ENCODE measurements around the gene SLC9A4. TPM values are rescaled to one million over a fixed set of nuclear protein-coding genes. Genes with fewer than 3 reads are reported as not detected.

The SLC9A4 gene
- total and polyA plus RNA-seq, 2 donors (not counting 1 experiment from before 2014, with no cell fraction given) = not detected

DNA sequence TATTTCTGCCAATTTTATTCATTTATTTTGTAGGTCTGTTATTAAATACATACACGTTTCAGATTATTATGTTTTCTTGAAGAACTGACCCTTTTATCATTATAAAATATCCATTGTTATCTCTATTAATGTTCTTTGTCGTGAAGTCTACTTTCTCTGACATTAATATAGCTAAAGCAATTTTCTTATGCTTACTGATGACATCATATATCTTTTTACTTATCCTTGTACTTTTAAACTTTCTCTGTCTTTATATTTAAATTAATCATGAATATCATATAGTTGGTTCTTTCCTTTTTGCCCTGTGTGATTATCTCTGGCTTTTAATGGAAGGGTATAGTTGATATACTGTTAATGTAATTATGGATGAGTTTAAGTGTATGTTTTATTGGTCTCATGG is 109.8 kb downstream of the SLC9A4 start:
- Histone ChIP-seq H2AFZ (ENCODE audit: low read length) (no peak overlapping the region), H3K36me3 (ENCODE audit: control insufficient read depth, insufficient read depth, low read length) (no peaks in the 10 kb centered on the region), H3K79me2 (ENCODE audit: control insufficient read depth, insufficient read depth, low read length) (no peaks in the 10 kb centered on the region), H3K4me3 (replicated peaks in 1 of 4; ENCODE audit: control extremely low read depth in 1 of 4, insufficient read depth in 1 of 4, low read depth in 3 of 4, low read length in 4 of 4) (no peak overlapping the region), H3K9me3 (ENCODE audit: control insufficient read depth, insufficient read depth, low read depth, low read length) (no peaks in the 10 kb centered on the region), H3K9ac (ENCODE audit: insufficient read depth, low read length) (no peak overlapping the region), H4K20me1 (ENCODE audit: control insufficient read depth, extremely low read depth, insufficient read depth, low read length) (no peaks in the 10 kb centered on the region), H3K27ac (ENCODE audit: insufficient read depth, low read length) (no peak overlapping the region), H3K27me3 (ENCODE audit: control insufficient read depth, insufficient read depth, low read length) (no peaks in the 10 kb centered on the region), H3K4me2 (ENCODE audit: extremely low read depth, insufficient read depth, low read length) (no peak overlapping the region), H3K4me1 (ENCODE audit: control insufficient read depth, extremely low read depth, insufficient read depth, low read length) (no peaks in the 10 kb centered on the region)
- no peak for DNase-seq (ENCODE audit: low read depth in 2 of 2)
- TF ChIP-seq, protein P1, sequence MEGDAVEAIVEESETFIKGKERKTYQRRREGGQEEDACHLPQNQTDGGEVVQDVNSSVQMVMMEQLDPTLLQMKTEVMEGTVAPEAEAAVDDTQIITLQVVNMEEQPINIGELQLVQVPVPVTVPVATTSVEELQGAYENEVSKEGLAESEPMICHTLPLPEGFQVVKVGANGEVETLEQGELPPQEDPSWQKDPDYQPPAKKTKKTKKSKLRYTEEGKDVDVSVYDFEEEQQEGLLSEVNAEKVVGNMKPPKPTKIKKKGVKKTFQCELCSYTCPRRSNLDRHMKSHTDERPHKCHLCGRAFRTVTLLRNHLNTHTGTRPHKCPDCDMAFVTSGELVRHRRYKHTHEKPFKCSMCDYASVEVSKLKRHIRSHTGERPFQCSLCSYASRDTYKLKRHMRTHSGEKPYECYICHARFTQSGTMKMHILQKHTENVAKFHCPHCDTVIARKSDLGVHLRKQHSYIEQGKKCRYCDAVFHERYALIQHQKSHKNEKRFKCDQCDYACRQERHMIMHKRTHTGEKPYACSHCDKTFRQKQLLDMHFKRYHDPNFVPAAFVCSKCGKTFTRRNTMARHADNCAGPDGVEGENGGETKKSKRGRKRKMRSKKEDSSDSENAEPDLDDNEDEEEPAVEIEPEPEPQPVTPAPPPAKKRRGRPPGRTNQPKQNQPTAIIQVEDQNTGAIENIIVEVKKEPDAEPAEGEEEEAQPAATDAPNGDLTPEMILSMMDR (conservative IDR thresholded peaks at IDR 0.05 in 1 of 2, IDR thresholded peaks at IDR 0.05 in 1 of 2; ENCODE audit: low read depth in 1 of 2, low read length in 2 of 2) = no peak
- TF ChIP-seq EZH2 (IDR thresholded peaks at IDR 0.05; ENCODE audit: low read length, missing control alignments) = no peak

Other genes with a start within 250 kb of the SLC9A4 start
- gene IL1RL1, start 161.7 kb upstream of the SLC9A4 start, total RNA-seq = 0.50 and 4.6 TPM in 2 replicates
- 0.02 and 0.14 TPM in 2 replicates for gene IL1RL1, start 161.7 kb upstream of the SLC9A4 start, polyA plus RNA-seq
- 0.50 and 5.4 TPM in 2 replicates for gene IL18R1, start 117.4 kb upstream of the SLC9A4 start, total RNA-seq
- 0.10 and 0.18 TPM in 2 replicates for gene IL18R1, start 117.4 kb upstream of the SLC9A4 start, polyA plus RNA-seq
- gene IL18RAP, start 50.1 kb upstream of the SLC9A4 start, total RNA-seq = under 0.01 TPM in 1 of 2 replicates, not detected in the other
- gene IL18RAP, start 50.1 kb upstream of the SLC9A4 start, polyA plus RNA-seq = not detected in 2 replicates
- not detected in 2 replicates for gene SLC9A2, start 146.3 kb downstream of the SLC9A4 start, total RNA-seq
- gene SLC9A2, start 146.3 kb downstream of the SLC9A4 start, polyA plus RNA-seq = not detected in 2 replicates

Measured in fibroblast of lung (primary cell).